Epithelial cell of esophagus (primary cell): ENCODE results near the gene FAM72A.
A peak's percentile ranks its signal among the peaks of the same experiment; 100 is the strongest.
"Not testable (repeated sequence)": the region's sequence is repeated elsewhere in the genome, so short reads cannot be mapped to it uniquely, and the experiment has no call there.

Experiments
- DNase-seq: peaks from one replicate; pipeline ENCODE4 v3.0.0; 2010; ENCODE audit warnings: low read depth
- H3K4me3 ChIP-seq: 2 replicates; pipeline ENCODE4 v1.5.1; 2011; ENCODE audit warnings: mild to moderate bottlenecking, low read length, control low read depth

FAM72A gene

GRCh38 chr1:206202789-206203363, at the start of gene FAM72A:
Gene FAM72A (minus strand): TSS chr1:206202839. CDS start chr1:206202025, 814 bp downstream.
- peak; percentile 100 for DNase-seq
- H3K4me3 ChIP-seq = peak within 1 kb of the TSS; percentile 43

- not testable (repeated sequence) for DNase-seq, H3K4me3 ChIP-seq
Measured at GRCh38 chr1:206250953-206251681, 48.5 kb upstream of the FAM72A start.

GRCh38 chr1:206246129-206246886, 43.7 kb upstream of the FAM72A start:
- not testable (repeated sequence) for DNase-seq

GRCh38 chr1:206245479-206245878, 42.8 kb upstream of the FAM72A start:
- not testable (repeated sequence) for DNase-seq, H3K4me3 ChIP-seq

More at GRCh38 chr1:206246129-206246886, 43.7 kb upstream of the FAM72A start:
- not testable (repeated sequence) for H3K4me3 ChIP-seq

GRCh38 chr1:206243335-206243734, 40.7 kb upstream of the FAM72A start:
- H3K4me3 ChIP-seq, DNase-seq: not testable (repeated sequence)

GRCh38 chr1:206240288-206240687, 37.6 kb upstream of the FAM72A start:
- DNase-seq = not testable (repeated sequence)

GRCh38 chr1:206235190-206235589, 32.6 kb upstream of the FAM72A start:
- DNase-seq, H3K4me3 ChIP-seq: not testable (repeated sequence)

More at GRCh38 chr1:206240288-206240687, 37.6 kb upstream of the FAM72A start:
- not testable (repeated sequence) for H3K4me3 ChIP-seq

- DNase-seq, H3K4me3 ChIP-seq: not testable (repeated sequence)
Measured at GRCh38 chr1:206234189-206234916, 31.7 kb upstream of the FAM72A start.

GRCh38 chr1:206232970-206233645, 30.5 kb upstream of the FAM72A start:
- DNase-seq, H3K4me3 ChIP-seq: not testable (repeated sequence)

GRCh38 chr1:206231989-206232388, 29.4 kb upstream of the FAM72A start:
- DNase-seq, H3K4me3 ChIP-seq: not testable (repeated sequence)

GRCh38 chr1:206229286-206229685, 26.6 kb upstream of the FAM72A start:
- H3K4me3 ChIP-seq, DNase-seq: not testable (repeated sequence)

- not testable (repeated sequence) for H3K4me3 ChIP-seq
Measured at GRCh38 chr1:206226886-206227285, 24.2 kb upstream of the FAM72A start.

GRCh38 chr1:206225386-206225785, 22.7 kb upstream of the FAM72A start:
- not testable (repeated sequence) for H3K4me3 ChIP-seq, DNase-seq

More at GRCh38 chr1:206226886-206227285, 24.2 kb upstream of the FAM72A start:
- DNase-seq = not testable (repeated sequence)

- not testable (repeated sequence) for H3K4me3 ChIP-seq, DNase-seq
Measured at GRCh38 chr1:206224190-206224776, 21.6 kb upstream of the FAM72A start.

- not testable (repeated sequence) for DNase-seq, H3K4me3 ChIP-seq
Measured at GRCh38 chr1:206221585-206221984, 18.9 kb upstream of the FAM72A start.

- DNase-seq, H3K4me3 ChIP-seq: not testable (repeated sequence)
Measured at GRCh38 chr1:206220332-206221000, 17.8 kb upstream of the FAM72A start.

- not testable (repeated sequence) for H3K4me3 ChIP-seq, DNase-seq
Measured at GRCh38 chr1:206219514-206220331, 17.1 kb upstream of the FAM72A start.
